GM10847 (cell line): ENCODE data around the gene CABS1.

ENCODE experiments used
- POLR2A ChIP-seq: IDR thresholded peaks from 2 replicates; pipeline ENCODE4 v1.6.1; 2011; ENCODE audit not compliant: insufficient read length; ENCODE audit errors: extremely low read depth

CABS1 gene

DNA sequence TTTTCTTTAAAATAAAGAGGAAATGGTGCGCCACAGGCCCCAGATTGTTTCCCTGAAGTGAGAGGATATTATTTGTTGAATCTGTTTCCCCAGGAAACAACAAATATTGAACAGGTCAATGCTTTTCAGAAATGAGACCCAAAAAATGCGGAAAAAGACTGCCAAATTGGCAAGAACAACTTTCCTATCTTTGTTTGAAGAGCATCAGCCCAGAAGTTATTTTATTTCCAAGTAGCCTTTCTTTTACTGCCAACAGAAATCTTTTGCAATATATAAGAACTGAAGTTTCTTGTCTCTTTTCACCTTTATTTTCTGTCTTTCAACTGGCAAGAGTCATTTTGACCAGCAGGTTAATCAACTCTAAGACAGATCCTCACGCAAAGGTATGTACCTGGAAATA is 25.7 kb downstream of the CABS1 start, which contains the start of gene SMR3A:
TSS of gene SMR3A (plus strand) at position 301 of the 400 bp plus-strand sequence. CDS start 1,356 bp downstream, outside the sequence.
- no peak for TF ChIP-seq POLR2A

DNA sequence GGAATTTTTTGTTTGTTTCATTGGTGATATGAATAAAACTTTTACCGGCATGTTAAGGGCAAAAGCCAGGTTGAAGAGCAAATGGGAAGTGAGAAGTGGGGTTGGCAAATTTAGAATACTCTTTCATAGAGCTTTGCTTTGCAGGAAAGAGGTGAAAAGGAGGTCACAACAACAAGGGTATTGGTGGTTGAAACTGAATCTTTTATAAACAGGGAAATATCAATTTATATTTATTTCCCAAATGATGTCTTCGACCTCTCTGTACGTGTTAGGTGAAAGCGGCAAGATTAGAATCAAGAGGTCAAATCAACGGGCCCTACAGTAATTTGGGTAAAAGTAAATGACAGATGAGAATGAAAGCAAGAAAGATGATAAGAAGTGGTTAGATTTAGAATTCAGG is 29.2 kb downstream of the CABS1 start:
- TF ChIP-seq POLR2A: no peak

DNA sequence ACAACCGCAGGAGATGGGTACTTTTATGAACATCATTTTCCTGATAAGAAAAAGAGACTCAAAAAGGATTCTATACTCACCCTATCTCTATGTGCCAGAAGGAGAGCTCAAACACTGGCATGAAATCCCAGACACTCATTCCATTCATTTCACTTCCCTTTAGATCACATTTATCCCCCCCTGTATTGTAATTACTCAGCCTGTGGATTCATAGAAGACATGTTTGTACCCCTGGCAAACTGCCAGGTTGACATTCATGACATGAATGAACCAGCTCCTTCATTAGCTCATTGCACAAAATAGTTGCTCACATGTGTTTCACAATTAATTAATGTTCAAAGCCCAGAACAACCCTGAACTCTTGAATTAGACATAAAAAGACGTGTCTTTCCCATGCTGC is 30.7 kb downstream of the CABS1 start:
- no peak for TF ChIP-seq POLR2A

GRCh38 chr4:70367813-70368212 is 33.0 kb downstream of the CABS1 start:
- TF ChIP-seq POLR2A: no peak

- no peak for TF ChIP-seq POLR2A
Measured at GRCh38 chr4:70371987-70372386, 37.2 kb downstream of the CABS1 start.

GRCh38 chr4:70372760-70373159 is 38.0 kb downstream of the CABS1 start:
- no peak for TF ChIP-seq POLR2A

DNA sequence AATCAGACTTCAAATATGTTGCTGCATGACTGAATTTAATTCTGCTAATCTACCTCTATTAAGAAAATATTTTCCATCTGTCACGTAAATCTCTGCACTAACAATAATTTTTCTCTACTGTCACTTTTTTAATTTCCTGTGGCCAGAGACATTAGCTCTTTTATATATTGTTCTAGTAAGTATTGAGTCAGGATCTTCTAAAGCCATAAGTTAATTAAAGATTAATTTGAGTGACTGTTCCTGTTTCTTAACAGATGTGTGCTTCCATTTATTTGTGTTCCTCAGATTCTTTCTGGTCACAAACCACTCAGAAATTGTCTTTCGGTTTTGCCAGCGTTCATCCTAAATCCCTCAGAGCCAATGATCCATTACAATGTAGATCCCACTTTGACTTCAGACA is 45.8 kb downstream of the CABS1 start:
- TF ChIP-seq POLR2A: no peak

- TF ChIP-seq POLR2A: no peak
Measured at GRCh38 chr4:70382691-70383181, 48.0 kb downstream of the CABS1 start, which contains the start of gene SMR3B. Gene SMR3B (plus strand): TSS chr4:70383131. CDS start chr4:70384511, 1,380 bp downstream.
